ENCODE results near the gene SPRED2. TPM values are rescaled to one million over a fixed set of nuclear protein-coding genes. Genes with fewer than 3 reads are reported as not detected.

Gene SPRED2
- total and polyA plus RNA-seq, 2 of the 8 experiments (the other 6 are each of a cell fraction or from before 2014, with no cell fraction given), result 15.3 to 22.5 TPM

- TF ChIP-seq, protein P1, sequence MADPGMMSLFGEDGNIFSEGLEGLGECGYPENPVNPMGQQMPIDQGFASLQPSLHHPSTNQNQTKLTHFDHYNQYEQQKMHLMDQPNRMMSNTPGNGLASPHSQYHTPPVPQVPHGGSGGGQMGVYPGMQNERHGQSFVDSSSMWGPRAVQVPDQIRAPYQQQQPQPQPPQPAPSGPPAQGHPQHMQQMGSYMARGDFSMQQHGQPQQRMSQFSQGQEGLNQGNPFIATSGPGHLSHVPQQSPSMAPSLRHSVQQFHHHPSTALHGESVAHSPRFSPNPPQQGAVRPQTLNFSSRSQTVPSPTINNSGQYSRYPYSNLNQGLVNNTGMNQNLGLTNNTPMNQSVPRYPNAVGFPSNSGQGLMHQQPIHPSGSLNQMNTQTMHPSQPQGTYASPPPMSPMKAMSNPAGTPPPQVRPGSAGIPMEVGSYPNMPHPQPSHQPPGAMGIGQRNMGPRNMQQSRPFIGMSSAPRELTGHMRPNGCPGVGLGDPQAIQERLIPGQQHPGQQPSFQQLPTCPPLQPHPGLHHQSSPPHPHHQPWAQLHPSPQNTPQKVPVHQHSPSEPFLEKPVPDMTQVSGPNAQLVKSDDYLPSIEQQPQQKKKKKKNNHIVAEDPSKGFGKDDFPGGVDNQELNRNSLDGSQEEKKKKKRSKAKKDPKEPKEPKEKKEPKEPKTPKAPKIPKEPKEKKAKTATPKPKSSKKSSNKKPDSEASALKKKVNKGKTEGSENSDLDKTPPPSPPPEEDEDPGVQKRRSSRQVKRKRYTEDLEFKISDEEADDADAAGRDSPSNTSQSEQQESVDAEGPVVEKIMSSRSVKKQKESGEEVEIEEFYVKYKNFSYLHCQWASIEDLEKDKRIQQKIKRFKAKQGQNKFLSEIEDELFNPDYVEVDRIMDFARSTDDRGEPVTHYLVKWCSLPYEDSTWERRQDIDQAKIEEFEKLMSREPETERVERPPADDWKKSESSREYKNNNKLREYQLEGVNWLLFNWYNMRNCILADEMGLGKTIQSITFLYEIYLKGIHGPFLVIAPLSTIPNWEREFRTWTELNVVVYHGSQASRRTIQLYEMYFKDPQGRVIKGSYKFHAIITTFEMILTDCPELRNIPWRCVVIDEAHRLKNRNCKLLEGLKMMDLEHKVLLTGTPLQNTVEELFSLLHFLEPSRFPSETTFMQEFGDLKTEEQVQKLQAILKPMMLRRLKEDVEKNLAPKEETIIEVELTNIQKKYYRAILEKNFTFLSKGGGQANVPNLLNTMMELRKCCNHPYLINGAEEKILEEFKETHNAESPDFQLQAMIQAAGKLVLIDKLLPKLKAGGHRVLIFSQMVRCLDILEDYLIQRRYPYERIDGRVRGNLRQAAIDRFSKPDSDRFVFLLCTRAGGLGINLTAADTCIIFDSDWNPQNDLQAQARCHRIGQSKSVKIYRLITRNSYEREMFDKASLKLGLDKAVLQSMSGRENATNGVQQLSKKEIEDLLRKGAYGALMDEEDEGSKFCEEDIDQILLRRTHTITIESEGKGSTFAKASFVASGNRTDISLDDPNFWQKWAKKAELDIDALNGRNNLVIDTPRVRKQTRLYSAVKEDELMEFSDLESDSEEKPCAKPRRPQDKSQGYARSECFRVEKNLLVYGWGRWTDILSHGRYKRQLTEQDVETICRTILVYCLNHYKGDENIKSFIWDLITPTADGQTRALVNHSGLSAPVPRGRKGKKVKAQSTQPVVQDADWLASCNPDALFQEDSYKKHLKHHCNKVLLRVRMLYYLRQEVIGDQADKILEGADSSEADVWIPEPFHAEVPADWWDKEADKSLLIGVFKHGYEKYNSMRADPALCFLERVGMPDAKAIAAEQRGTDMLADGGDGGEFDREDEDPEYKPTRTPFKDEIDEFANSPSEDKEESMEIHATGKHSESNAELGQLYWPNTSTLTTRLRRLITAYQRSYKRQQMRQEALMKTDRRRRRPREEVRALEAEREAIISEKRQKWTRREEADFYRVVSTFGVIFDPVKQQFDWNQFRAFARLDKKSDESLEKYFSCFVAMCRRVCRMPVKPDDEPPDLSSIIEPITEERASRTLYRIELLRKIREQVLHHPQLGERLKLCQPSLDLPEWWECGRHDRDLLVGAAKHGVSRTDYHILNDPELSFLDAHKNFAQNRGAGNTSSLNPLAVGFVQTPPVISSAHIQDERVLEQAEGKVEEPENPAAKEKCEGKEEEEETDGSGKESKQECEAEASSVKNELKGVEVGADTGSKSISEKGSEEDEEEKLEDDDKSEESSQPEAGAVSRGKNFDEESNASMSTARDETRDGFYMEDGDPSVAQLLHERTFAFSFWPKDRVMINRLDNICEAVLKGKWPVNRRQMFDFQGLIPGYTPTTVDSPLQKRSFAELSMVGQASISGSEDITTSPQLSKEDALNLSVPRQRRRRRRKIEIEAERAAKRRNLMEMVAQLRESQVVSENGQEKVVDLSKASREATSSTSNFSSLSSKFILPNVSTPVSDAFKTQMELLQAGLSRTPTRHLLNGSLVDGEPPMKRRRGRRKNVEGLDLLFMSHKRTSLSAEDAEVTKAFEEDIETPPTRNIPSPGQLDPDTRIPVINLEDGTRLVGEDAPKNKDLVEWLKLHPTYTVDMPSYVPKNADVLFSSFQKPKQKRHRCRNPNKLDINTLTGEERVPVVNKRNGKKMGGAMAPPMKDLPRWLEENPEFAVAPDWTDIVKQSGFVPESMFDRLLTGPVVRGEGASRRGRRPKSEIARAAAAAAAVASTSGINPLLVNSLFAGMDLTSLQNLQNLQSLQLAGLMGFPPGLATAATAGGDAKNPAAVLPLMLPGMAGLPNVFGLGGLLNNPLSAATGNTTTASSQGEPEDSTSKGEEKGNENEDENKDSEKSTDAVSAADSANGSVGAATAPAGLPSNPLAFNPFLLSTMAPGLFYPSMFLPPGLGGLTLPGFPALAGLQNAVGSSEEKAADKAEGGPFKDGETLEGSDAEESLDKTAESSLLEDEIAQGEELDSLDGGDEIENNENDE (IDR thresholded peaks at IDR 0.05; ENCODE audit: insufficient replicate concordance, low read length), result no peak
- no peak for TF ChIP-seq EZH2 (IDR thresholded peaks at IDR 0.05; ENCODE audit: low read depth, low read length, severe bottlenecking)
- no peak for TF ChIP-seq TEAD4 (IDR thresholded peaks at IDR 0.05; ENCODE audit: low read depth, low read length)
- TF ChIP-seq KDM1A (IDR thresholded peaks at IDR 0.05; ENCODE audit: borderline replicate concordance, low read length), result no peak
- TF ChIP-seq NANOG (IDR thresholded peaks at IDR 0.05; ENCODE audit: insufficient read depth, low read depth, low read length, poor library complexity, severe bottlenecking), result no peak
- no peak for TF ChIP-seq NRF1 (IDR thresholded peaks at IDR 0.05; ENCODE audit: low read depth, low read length)
Observed at GRCh38 chr2:65368468-65368867, 63.9 kb downstream of the SPRED2 start (continued).

Measured in H1 (cell line).